Measurements from ENCODE around the gene WRAP73.

Gene WRAP73

GRCh38 chr1:3681898-3682806 lies 32.2 kb upstream of the WRAP73 start:
- no peak for TF ChIP-seq CTCF (conservative IDR thresholded peaks at IDR 0.05; ENCODE audit: low read depth, low read length)
- DNase-seq (ENCODE audit: low read depth), result no peak
- H3K4me3 ChIP-seq (ENCODE audit: low read length), result no peak overlapping the region

- H3K4me3 ChIP-seq (ENCODE audit: low read length), result no peak overlapping the region
- TF ChIP-seq CTCF (conservative IDR thresholded peaks at IDR 0.05; ENCODE audit: low read depth, low read length), result no peak
- no peak for DNase-seq (ENCODE audit: low read depth)
Observed at GRCh38 chr1:3681231-3681897, 31.5 kb upstream of the WRAP73 start.

- H3K4me3 ChIP-seq (ENCODE audit: low read length), result no peak overlapping the region
- DNase-seq (ENCODE audit: low read depth), result no peak
- no peak for TF ChIP-seq CTCF (conservative IDR thresholded peaks at IDR 0.05; ENCODE audit: low read depth, low read length)
Observed at GRCh38 chr1:3680488-3681230, 30.8 kb upstream of the WRAP73 start.

- H3K4me3 ChIP-seq (ENCODE audit: low read length), result no peak overlapping the region
- no peak for TF ChIP-seq CTCF (conservative IDR thresholded peaks at IDR 0.05; ENCODE audit: low read depth, low read length)
- DNase-seq (ENCODE audit: low read depth), result no peak
Observed at GRCh38 chr1:3679799-3680453, 30.0 kb upstream of the WRAP73 start.

- DNase-seq (ENCODE audit: low read depth), result no peak
- H3K4me3 ChIP-seq (ENCODE audit: low read length), result no peak overlapping the region
- TF ChIP-seq CTCF (conservative IDR thresholded peaks at IDR 0.05; ENCODE audit: low read depth, low read length), result no peak
Observed at GRCh38 chr1:3679098-3679555, 29.2 kb upstream of the WRAP73 start.

GRCh38 chr1:3678361-3679097 lies 28.6 kb upstream of the WRAP73 start:
- no peak for DNase-seq (ENCODE audit: low read depth)
- H3K4me3 ChIP-seq (ENCODE audit: low read length), result no peak overlapping the region
- TF ChIP-seq CTCF (conservative IDR thresholded peaks at IDR 0.05; ENCODE audit: low read depth, low read length), result no peak

Data from retinal pigment epithelial cell (primary cell).